Nucleus accumbens (tissue), 56 donors: ENCODE data around the gene C12orf50.
"Not testable (repeated sequence)": the region's sequence is repeated elsewhere in the genome, so short reads cannot be mapped to it uniquely, and the experiment has no call there.

Experiments
- DNase-seq, 56 donors: peaks; one replicate each; lab custom pipeline; 2025; lab: John Stamatoyannopoulos, UW

Gene C12orf50

GRCh38 chr12:88029093-88029665 lies at the start of gene C12orf50:
TSS of gene C12orf50 (minus strand) at chr12:88029401. CDS start at chr12:88026962, 2,439 bp downstream.
- no peak for DNase-seq

- DNase-seq, result no peak
Measured at GRCh38 chr12:88067301-88067700, 38.1 kb upstream of the C12orf50 start.

- DNase-seq, result no peak
Measured at GRCh38 chr12:88063375-88063774, 34.2 kb upstream of the C12orf50 start.

- DNase-seq, result no peak
Measured at GRCh38 chr12:88062474-88062873, 33.3 kb upstream of the C12orf50 start.

GRCh38 chr12:88058719-88059077 lies 29.5 kb upstream of the C12orf50 start:
- no peak for DNase-seq

GRCh38 chr12:88057994-88058718 lies 29.0 kb upstream of the C12orf50 start:
- DNase-seq, result peak in 30 of 56 donors; percentile 1 to 83 (median 42)

- no peak for DNase-seq
Measured at GRCh38 chr12:88056571-88056970, 27.4 kb upstream of the C12orf50 start.

GRCh38 chr12:88052686-88053085 lies 23.5 kb upstream of the C12orf50 start:
- peak in 27 of 56 donors; percentile 1 to 64 (median 11) for DNase-seq

- DNase-seq, result no peak
Measured at GRCh38 chr12:88044035-88044434, 14.8 kb upstream of the C12orf50 start.

GRCh38 chr12:88037770-88038169 lies 8.6 kb upstream of the C12orf50 start:
- no peak for DNase-seq

- no peak for DNase-seq
Measured at GRCh38 chr12:88036353-88036965, 7.3 kb upstream of the C12orf50 start.

- DNase-seq, result no peak
Measured at GRCh38 chr12:88035907-88036289, 6.7 kb upstream of the C12orf50 start.

GRCh38 chr12:88035271-88035906 lies 6.2 kb upstream of the C12orf50 start:
- DNase-seq, result peak; percentile 49 to 96 (median 87)

GRCh38 chr12:88031161-88031560 lies 2.0 kb upstream of the C12orf50 start:
- DNase-seq, result not testable (repeated sequence)

GRCh38 chr12:88026196-88026595 lies 3.0 kb downstream of the C12orf50 start:
- no peak for DNase-seq

GRCh38 chr12:88017964-88018363 lies 11.2 kb downstream of the C12orf50 start:
- DNase-seq, result no peak

GRCh38 chr12:88015825-88016224 lies 13.4 kb downstream of the C12orf50 start:
- DNase-seq, result no peak

GRCh38 chr12:88011755-88012154 lies 17.4 kb downstream of the C12orf50 start:
- DNase-seq, result no peak

GRCh38 chr12:88006351-88006750 lies 22.9 kb downstream of the C12orf50 start:
- peak in 3 of 56 donors; percentile 4 to 12 (median 8) for DNase-seq

GRCh38 chr12:88001327-88001726 lies 27.9 kb downstream of the C12orf50 start:
- no peak for DNase-seq

- peak in 46 of 56 donors; percentile 0 to 77 (median 24) for DNase-seq
Measured at GRCh38 chr12:87995581-87996178, 33.5 kb downstream of the C12orf50 start.
